Measurements from ENCODE around the gene GP9.
A peak's percentile ranks its signal among the peaks of the same experiment; 100 is the strongest.

Gene GP9

DNA sequence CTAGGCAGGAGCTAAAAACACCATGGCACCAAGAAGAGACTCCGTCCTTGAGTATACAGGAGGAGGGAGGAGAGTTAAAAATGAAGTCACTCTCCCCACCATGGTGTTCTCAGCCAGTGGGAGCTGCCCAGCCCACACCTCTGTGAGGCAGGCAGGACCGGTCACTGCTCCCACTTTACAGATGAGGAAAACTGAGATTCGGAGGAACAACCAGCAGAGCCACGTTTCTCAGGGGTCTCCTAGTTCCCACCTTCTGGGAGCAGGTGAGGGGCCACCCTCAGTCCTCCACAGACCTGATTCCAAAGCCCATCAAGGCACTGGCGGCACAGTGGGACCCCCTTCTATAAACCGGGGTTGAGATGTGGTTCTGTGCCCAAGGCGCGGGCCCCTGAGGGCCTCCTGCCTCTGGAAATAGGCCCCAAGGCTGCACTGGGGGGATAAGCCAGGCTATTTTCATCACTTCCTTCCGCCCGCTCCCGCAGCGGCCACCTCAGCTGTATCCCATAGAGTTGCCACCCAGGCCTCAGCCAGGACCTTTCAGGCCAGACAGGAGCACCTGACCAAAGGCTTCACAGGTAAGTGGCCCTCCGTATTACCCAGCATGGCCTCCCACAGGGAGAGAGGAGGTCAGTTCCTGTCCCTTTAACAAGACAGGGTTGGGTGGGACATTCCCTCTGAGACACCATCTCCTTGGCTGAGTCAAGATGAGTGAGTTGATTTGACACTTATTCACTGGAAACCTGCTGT is at the start of gene GP9:
GP9 (plus strand) TSS at position 504 of the 747 bp plus-strand sequence. CDS start 961 bp downstream, outside the sequence.
- DNase-seq (ENCODE audit: low read depth), result no peak

DNA sequence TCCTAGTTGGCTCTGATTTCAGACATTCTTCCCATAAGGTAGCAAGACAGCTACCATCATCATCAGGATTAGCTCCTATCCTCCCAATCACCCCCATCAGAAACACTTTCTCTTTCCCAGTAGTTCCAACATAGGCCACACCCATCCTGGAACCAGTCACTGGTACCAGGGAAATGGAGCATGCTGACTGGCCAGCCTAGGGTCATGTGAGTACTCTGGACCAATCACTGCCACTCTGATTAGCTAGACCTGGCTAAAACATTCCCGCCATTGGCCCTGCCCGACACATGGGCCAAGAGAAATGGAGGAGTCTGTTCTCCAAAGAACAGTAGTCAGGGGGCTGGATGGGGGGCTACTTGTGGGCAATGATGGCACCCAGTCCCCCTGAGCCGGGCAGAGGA is 47.1 kb upstream of the GP9 start:
- DNase-seq (ENCODE audit: low read depth), result no peak

DNA sequence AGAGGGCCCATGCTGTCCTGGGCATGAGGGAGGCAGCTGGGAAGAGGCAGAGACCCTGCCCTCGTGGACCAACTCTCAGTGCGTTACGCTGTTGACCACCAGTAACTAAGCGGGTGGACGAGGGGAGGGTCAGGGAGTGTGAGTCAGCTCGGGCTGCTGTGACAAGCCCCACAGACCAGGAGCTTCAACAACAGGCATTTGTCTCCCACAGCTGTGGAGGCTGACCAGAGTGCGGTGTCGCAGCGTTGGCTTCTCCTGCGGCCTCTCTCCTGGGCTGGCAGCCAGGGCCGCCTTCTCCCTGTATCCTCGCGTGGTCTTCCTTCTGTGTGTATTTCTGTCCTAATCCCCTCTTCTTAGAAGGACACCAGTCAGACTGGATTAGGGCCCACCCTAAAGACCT is 46.4 kb upstream of the GP9 start:
- no peak for DNase-seq (ENCODE audit: low read depth)

DNA sequence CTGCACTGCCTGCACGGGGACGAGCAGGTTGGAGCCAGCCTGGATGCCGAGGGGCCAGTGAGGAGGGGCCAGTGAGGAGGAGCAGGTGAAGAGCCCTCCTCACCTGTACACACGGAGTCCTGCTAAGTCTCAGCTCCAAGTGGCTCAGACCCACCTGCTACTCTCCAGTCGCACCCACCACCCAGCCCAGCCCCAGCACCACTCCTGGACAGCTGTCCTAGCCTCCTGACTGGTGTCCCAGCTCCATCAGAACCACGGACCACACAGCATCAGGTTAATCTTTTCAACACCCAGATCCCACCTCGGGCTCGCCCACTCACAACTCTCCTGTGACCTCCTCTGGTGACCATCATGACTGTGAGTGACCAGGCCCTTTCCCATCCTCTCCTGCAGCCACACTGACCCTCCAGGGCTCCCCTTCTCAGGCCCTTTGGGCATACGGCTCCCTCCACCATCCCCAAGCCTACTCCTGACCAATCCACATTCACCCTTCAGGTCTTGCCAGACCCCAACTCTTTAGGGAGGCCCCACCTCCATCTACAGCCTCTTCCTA is 45.7 kb upstream of the GP9 start:
- DNase-seq (ENCODE audit: low read depth), result no peak

DNA sequence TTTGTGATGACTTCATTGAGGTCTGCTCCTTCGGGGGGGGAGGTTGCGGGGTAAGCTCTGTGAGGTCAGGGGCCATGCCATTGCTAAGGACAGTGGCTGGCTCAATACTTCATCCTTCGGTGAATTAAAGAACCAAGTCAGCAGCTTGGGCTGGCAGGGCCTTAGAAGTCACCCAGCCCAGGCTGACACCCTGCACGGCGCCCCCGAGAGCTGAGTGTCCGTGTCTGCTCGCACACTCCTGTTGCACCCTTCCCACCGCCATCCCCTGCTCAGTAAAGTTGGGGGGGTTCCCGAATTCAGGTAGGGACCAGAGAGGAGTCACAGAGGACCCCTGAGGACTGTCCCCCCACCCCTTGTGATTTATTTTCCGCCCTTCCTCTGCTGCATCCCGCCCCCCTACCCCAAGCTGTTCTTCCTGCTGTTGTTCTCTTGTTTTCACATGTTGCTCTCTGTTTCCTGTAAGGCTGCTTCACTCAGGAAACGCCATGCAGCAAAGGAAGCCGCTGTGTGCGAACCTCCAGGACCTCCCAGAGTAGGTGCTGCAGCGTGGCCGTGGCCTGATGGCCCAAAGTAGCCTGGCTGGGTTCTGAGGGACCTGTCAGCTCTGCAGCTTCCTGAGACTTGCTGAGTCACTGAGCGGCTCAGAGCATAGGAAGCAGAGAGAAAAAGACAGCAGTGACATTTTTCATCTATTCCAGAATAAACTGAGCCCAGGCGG is 45.0 kb upstream of the GP9 start:
- DNase-seq (ENCODE audit: low read depth), result no peak

DNA sequence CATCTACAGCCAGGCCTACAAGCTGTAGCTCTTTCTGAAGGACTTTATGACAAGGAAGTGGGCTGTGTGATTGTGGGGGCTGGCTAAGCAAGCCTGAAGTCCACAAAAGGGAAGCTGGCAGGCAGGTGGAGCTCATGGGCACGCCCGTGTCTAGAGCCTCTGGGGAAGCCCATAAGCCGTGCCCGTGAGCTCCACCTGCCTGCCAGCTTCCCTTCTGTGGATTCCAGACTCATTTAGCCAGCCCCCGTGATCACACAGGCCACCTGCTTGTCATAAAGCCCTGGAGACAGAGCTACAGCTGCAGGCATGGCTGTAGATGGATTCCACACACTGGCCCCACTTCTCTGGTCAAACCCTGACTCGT is 44.2 kb upstream of the GP9 start:
- no peak for DNase-seq (ENCODE audit: low read depth)

DNA sequence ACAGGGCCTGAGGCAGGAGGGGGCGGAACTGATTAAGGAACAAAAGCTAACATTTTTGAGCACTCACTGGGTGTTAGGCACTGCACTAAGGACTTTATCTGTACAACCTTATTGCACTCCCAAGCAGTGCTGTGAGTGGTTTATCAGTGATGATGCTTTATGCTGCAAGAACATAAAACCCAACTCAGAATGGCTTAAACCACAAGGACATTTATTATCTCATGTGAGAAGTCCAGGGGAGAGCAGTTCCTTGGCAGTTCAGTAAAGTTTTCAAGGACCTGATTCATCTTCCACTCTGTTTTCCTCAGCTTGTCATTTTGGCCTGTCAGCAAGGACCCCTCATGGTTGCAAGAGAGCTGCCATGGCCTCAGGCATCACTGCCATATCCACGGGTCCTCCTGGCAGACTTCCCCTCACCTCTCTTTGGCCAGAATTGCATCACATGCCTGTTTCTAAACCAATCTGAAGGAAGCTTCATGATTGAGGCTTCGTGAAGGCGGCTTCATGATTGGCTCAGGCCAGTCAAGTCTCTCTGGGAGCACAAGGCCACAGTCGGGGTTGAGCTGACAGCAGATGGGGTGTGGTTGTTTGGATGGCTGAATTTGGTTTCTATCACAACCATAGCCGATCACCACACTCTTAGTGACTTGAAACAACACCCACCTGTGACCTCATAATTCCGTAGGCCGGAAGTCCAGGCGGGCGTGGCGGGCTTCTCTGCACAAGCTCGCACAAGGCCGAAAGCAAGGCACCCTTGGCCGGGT is 43.7 kb upstream of the GP9 start:
- DNase-seq (ENCODE audit: low read depth), result no peak

DNA sequence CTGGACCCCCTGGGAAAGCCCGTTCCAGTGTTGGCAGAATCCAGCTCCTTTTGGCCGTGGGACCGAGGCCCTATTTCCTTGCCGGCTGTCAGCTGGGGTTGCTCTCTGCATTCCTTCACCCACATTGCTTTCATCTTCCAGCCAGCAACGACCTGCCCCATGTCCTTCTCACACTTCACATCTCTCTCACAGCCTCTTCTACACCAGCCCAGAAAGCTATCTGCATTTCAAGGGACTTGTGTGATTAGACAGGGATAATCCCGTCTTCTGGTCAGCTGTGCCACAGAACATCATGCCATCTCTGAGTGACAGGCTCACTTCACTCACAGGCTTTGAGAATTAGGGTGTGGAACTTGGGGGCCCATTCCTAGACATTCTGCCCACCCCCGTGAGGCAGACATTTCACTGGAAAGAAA is 43.1 kb upstream of the GP9 start:
- DNase-seq (ENCODE audit: low read depth), result no peak

DNA sequence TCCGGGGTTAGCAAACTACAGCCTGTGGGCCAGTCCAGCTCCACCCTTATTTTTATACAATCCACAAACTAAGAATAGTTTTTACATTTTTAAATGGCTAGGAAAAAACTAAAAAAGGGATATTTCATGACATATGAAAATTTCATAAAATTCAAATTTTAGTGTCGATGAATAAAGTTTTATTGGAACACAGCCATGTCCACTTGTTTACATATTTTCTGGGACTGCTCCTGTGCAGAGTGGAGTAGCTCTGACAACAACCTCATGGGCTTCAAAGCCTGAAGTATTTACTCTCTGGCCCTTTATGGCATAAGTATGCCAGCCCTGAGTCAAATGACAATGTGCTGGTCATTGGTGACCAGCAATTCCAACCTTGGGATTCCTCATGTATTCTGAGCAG is 42.3 kb upstream of the GP9 start:
- DNase-seq (ENCODE audit: low read depth), result no peak

DNA sequence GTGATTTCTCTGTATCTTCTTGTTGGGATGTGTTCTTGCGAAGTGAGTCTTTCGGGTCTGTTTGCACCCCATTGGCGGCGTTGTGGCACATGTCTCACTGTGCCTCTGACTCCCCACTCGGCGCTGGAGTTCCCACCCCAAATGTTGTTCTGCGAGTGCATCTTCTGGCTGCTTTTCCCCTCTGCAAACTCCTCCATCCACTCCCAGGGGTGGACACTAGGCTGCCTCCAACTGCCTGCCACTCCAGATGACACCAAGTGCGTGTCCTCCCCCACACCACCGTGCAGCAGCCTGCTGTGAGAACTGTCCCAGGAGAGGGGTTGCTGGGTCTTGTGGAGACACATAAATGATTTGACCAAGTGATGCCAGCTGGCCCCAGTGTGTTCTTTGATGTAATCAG is 41.8 kb upstream of the GP9 start:
- DNase-seq (ENCODE audit: low read depth), result no peak

DNA sequence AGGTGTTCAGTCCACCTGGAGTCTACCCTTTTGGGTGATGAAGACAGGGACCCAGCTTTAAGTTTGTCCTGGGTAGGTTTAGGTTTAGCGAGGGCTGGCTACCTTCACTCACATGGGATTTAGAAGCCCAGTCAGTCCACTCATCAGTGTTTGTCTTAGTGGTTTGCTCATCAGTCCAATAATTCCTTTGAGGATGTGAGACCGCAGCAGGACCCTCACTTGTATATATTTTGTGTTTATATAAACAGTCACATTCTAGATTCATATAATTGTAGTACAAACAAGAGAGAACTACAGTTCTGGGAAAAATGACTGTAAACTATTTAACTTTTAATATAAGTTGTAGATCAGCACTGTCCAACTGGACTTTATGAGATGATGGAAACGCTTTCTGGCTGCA is 41.3 kb upstream of the GP9 start:
- no peak for DNase-seq (ENCODE audit: low read depth)

DNA sequence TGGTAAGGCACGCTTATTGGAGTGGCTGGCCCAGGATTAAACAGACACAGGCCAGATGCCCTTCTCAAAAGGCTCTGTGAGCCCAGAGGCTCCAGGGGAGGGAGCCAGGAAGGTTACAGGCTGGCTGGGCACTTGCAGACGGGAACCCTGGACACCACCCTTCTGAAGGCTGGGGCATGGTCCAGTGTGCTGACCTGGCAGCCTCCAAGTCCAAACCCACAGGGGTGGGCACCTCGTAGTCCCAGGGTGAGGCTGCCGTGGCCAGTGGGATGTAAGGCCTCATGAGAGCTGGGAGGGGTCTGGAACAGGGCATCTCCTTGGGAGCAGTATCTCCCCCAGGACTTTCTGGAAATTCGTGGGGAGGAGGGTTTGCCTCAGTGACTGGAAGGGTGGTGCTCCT is 39.9 kb upstream of the GP9 start:
- DNase-seq (ENCODE audit: low read depth), result no peak

DNA sequence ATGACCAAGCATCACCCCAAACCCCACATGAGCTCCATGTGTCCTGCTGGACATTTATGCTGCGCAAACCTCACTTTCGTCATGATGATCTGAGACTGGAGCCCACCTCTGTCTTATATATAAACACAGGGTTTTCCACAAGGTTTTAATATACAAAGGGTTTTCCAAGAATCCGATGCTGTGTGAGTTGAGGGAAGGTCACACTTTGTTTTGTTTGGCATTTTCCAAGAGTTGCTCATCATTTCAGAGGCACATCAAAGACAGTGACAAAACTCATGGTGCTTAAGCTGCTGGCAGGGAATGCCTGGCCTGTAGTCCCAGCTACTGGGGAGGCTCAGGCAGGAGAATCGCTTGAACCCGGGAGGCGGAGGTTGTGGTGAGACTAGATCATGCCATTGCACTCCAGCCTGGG is 39.4 kb upstream of the GP9 start:
- no peak for DNase-seq (ENCODE audit: low read depth)

DNA sequence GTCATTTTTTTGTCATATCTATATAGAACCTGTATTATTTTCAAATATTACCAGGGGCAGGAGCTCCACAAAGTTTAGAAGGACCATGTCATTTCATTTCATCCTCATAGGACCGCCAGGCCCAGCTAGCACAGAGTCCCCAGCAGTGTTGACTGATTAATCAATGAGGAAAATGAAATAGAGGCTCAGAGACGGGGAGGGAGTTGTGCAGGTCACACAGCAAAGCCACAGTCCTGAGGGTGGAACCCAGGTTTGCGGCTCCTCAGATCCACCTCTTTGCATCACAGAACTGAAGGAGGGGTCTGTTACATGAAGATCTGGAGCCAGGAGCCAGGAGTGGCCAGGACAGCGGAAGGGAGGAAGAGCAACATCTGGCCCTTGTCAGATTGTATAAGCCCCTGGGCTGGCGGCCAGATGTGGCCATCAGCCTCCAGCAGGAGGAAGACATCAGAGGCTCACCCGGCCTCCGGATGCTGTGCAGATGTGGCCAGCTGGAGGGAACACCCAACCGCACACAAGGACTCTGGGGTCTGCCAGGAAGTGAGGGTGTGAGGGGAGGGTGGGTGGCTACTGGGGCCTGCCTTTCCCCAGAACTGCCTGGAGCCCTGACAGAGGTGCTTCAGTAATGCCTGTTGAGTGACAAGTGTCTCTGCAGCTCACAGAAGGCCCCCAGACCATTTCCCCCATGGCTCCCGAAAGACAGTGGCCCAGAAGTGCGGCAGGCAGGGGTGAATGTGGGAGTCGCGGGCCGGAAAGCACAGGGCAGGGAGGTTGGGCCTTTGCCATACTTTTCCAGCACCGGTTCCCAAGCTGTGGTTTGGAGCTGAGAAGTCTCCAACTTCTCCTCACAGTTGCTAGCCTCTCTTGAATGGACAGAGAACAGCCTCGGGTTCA is 38.2 kb upstream of the GP9 start:
- DNase-seq (ENCODE audit: low read depth), result no peak

DNA sequence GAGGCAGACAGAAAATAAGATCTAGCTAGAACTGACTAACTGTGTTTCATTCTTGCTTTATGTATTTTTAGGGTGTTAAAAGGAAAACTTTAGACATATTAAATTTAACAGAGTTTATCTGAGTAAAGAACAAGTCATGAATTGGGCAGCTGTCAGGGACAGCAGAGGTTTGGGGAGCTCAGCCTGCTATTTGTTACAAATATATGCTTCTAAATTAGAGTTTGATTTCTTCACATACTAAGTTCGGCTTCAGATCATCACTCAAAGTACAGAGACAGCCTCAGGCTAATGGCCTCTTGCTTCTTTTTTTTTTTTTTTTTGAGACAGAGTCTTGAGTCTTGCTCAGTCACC is 37.6 kb upstream of the GP9 start:
- no peak for DNase-seq (ENCODE audit: low read depth)

DNA sequence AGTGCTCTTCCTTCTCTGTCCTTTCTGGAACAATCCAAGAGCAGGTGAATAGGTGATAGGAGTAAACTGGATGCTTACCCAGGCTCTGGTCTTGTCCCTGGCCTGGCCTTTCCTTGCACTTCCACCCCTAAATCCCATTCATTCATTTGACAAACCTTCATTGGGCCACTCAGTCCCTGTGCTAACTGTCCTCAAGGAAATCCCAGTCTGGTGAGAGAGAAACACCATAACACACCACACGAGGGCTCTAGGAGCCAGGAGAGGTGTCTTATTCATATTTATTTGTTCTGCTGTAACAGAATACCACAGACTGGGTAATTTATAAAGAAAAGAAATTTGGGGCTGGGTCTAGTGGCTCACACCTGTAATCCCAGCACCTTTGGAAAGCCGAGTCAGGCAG is 36.7 kb upstream of the GP9 start:
- no peak for DNase-seq (ENCODE audit: low read depth)

DNA sequence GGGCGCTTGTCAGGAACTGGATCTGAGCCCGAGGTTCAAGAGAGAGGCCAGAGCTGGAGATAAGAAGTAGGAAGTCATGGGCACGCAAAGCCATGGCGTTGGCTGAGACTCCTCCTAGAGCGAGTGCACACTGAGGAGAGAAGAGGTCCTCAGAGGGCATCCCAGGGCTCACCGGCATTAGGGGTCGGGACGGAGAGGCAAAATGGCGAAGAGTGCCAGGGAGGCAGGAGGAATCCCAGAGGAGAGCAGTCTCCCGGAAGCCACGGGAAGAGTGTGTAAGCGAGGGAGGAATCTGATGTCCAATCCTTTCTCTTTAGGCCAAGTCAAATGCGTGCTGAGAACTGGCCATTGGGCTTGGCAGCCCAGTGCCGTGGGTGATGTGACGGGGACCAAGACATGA is 35.5 kb upstream of the GP9 start:
- no peak for DNase-seq (ENCODE audit: low read depth)

DNA sequence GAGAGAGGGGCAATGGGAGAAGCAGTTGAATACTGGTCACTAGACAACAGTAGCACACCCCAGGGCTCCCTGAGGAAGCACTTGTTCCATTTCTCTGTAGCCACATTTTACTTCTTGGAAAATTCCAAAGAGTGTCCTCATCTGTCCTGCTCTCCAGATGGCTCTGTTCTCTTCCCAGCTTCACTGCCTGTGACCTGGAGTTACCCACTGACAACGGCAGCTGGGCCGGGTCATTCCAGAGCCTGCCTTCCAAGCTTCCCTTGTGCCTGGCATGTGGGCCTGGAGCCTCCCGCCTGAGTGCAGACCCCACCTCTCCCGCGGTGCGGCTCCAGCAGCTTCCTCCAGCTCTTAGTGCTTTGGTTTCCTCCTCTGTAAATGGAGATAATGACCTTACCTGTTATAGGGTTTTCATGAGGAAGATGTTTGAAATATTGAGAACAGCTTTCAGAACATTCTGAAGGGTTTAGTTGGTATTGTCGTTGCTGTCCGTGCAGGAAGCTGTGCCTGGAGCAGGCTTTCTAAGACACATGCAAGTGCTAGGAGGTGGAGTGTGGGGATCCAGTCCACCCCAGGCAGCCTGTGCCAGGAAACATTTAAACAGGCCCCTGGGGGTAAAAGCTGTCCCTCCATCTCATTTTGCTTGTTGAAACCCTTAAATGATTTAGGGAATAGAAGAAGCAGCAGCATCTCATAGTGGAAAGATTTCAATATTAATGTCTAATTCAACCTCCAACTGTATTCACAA is 34.7 kb upstream of the GP9 start:
- DNase-seq (ENCODE audit: low read depth), result no peak

DNA sequence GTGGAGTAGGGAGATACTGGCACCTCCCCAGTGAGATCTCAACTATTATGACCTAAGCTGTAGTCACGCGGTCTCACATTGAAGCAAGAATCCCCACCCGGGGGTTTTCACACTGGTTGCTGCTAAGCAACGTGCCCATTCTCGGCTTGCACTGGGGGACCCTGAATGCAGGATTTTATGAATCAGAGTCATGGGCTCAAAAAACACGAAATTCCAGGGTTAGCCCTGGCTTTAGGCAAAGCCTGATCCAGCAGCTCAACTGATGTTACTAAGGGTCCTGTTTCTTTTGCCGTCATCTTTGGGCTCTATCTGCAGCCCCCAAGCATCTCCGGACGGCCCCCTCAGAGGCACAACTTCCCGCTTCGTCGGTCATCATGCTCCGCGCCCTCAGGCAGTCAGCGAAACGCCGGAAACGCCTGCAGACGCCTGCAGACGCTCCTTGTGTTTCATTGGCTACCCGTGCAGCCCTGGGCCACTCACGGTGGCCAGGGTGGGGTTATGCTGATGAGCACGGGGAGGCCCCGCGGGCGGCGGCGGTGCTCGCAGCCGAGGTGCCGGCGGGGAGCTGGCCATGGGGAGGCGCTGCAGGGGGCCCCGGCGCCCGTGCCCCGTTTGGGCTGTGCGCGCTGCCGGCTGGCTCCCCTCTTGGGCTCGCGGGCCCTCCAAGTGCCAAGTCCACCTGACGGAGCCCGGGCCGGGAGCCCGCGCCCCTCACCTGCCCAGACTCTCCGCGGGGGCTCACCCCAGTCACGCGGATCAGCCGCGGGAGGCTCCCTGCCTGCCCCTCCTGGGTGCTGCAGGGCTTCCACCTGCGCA is 33.6 kb upstream of the GP9 start:
- peak; percentile 41 for DNase-seq (ENCODE audit: low read depth)

DNA sequence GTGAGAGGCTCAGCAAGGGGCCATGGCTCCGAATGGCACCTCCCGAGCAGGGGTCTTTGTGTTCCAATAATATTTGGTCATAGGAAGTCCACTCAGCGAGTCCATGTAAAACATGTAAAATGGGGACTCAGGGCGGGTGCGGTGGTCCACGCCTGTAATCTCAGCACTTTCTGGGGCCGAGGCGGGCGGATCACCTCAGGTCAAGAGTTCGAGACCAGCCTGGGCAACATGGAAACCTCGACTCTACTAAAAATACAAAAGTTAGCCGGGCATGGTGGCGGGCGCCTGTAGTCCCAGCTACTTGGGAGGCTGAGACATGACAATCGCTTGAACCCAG is 33.1 kb upstream of the GP9 start:
- no peak for DNase-seq (ENCODE audit: low read depth)
